ENCODE measurements around the gene RSRC1. TPM values are rescaled to one million over a fixed set of nuclear protein-coding genes. Genes with fewer than 3 reads are reported as not detected.

Gene RSRC1
- total RNA-seq, 2 donors from 2014 or later: 28.5 to 32.0 TPM

- TF ChIP-seq CTCF (IDR thresholded peaks at IDR 0.05): no peak
- no peaks in the 10 kb centered on the region for H3K4me1 ChIP-seq
- no peak for DNase-seq
- no peaks in the 10 kb centered on the region for H3K27me3 ChIP-seq
- no peak overlapping the region for H3K4me3 ChIP-seq
- intact Hi-C loops (cut with DNase I): no loop called here
- H3K9ac ChIP-seq (ENCODE audit: low read depth in 2 of 2, low read length in 2 of 2): no peak overlapping the region
- H3K9me3 ChIP-seq: no peaks in the 10 kb centered on the region
- H3K36me3 ChIP-seq: no peaks in the 10 kb centered on the region
- H3K27ac ChIP-seq: no peak overlapping the region
These were observed 17.6 kb downstream of the RSRC1 start for GRCh38 chr3:158127250-158128219.

GRCh38 chr3:158128755-158129154, 18.9 kb downstream of the RSRC1 start:
- Histone ChIP-seq H3K4me1 (no peaks in the 10 kb centered on the region), H3K4me3 (no peak overlapping the region), H3K27ac (no peak overlapping the region), H3K27me3 (no peaks in the 10 kb centered on the region), H3K9ac (ENCODE audit: low read depth in 2 of 2, low read length in 2 of 2) (no peak overlapping the region), H3K36me3 (no peaks in the 10 kb centered on the region), H3K9me3 (no peaks in the 10 kb centered on the region)
- no peak for TF ChIP-seq CTCF (IDR thresholded peaks at IDR 0.05)
- intact Hi-C loops (cut with DNase I): no loop called here
- DNase-seq: no peak

- no peaks in the 10 kb centered on the region for H3K4me1 ChIP-seq
- no peak overlapping the region for H3K27ac ChIP-seq
- DNase-seq: no peak
- H3K27me3 ChIP-seq: no peaks in the 10 kb centered on the region
- no peak overlapping the region for H3K9ac ChIP-seq (ENCODE audit: low read depth in 2 of 2, low read length in 2 of 2)
- no peak overlapping the region for H3K4me3 ChIP-seq
- no peaks in the 10 kb centered on the region for H3K36me3 ChIP-seq
- intact Hi-C loops (cut with DNase I): no loop called here
- H3K9me3 ChIP-seq: no peaks in the 10 kb centered on the region
- TF ChIP-seq CTCF (IDR thresholded peaks at IDR 0.05): no peak
These were observed 24.5 kb downstream of the RSRC1 start for GRCh38 chr3:158134363-158134762.

GRCh38 chr3:158140396-158140795, 30.5 kb downstream of the RSRC1 start:
- DNase-seq: no peak
- H3K27ac ChIP-seq: peak overlapping the region; percentile 23

GRCh38 chr3:158148218-158148617, 38.3 kb downstream of the RSRC1 start:
- intact Hi-C loops (cut with DNase I): no loop called here
- no peak for TF ChIP-seq CTCF (IDR thresholded peaks at IDR 0.05)

More at GRCh38 chr3:158140396-158140795, 30.5 kb downstream of the RSRC1 start:
- Histone ChIP-seq H3K4me1 (no peaks in the 10 kb centered on the region), H3K27me3 (no peaks in the 10 kb centered on the region), H3K9me3 (no peaks in the 10 kb centered on the region), H3K36me3 (no peaks in the 10 kb centered on the region), H3K4me3 (no peak overlapping the region), H3K9ac (ENCODE audit: low read depth in 2 of 2, low read length in 2 of 2) (no peak overlapping the region)
- intact Hi-C loops (cut with DNase I): no loop called here
- no peak for TF ChIP-seq CTCF (IDR thresholded peaks at IDR 0.05)

More at GRCh38 chr3:158148218-158148617, 38.3 kb downstream of the RSRC1 start:
- Histone ChIP-seq H3K27me3 (no peaks in the 10 kb centered on the region), H3K27ac (no peak overlapping the region), H3K4me1 (no peaks in the 10 kb centered on the region), H3K9ac (ENCODE audit: low read depth in 2 of 2, low read length in 2 of 2) (no peak overlapping the region), H3K4me3 (no peak overlapping the region), H3K9me3 (no peaks in the 10 kb centered on the region), H3K36me3 (no peaks in the 10 kb centered on the region)
- DNase-seq: no peak
